ENCODE measurements around the gene STAM. TPM values are rescaled to one million over a fixed set of nuclear protein-coding genes. Genes with fewer than 3 reads are reported as not detected.
A peak's percentile ranks its signal among the peaks of the same experiment; 100 is the strongest.

The STAM gene
- total and polyA plus RNA-seq, 9 of the 15 experiments (the other 6 are each of a cell fraction or from before 2014, with no cell fraction given), result 13.8 to 33.5 (median 26.4) TPM

DNA sequence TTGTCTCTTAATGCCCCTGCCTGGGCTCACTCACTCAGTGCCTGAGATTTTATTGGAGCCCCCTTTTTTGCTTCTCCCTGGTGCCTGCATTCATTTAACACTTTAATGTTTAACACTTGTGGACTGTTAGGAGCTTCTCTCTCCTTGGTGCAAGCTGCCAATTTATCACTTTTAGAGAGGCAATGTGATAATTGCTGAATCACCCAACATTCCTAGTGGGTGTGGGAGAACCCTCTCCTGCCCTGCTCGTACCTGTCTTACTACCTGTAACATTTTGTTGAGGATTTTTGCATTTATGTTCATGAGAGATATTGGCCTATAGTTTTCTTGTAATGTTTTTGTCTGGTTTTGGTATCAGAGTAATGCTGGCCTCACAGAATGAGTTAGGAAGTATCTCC lies 13.2 kb downstream of the STAM start (continued):
- TF ChIP-seq ARID4B (CRISPR knock-in tag; IDR thresholded peaks at IDR 0.05) (no peak), ZC3H4 (CRISPR knock-in tag; IDR thresholded peaks at IDR 0.05; ENCODE audit: borderline replicate concordance) (no peak), ZNF23 (CRISPR knock-in tag; IDR thresholded peaks at IDR 0.05) (no peak), DLX4 (CRISPR knock-in tag; IDR thresholded peaks at IDR 0.05) (no peak), MAFG (tag; conservative IDR thresholded peaks at IDR 0.05) (peak; percentile 91), CBX8 (IDR thresholded peaks at IDR 0.05; ENCODE audit: borderline replicate concordance, extremely low read depth, low read depth, low read length, poor library complexity, severe bottlenecking) (no peak), GABPA (tag; conservative IDR thresholded peaks at IDR 0.05; ENCODE audit: low read depth) (no peak), NFIX (CRISPR knock-in tag; IDR thresholded peaks at IDR 0.05; ENCODE audit: low read depth) (no peak), PHF20 (IDR thresholded peaks at IDR 0.05; ENCODE audit: partially characterized antibody) (no peak), TFAM (CRISPR knock-in tag; conservative IDR thresholded peaks at IDR 0.05) (no peak), ARNT (IDR thresholded peaks at IDR 0.05) (no peak), ZNF133 (CRISPR knock-in tag; IDR thresholded peaks at IDR 0.05) (no peak), ZNF76 (CRISPR knock-in tag; IDR thresholded peaks at IDR 0.05; ENCODE audit: borderline replicate concordance) (no peak), HIVEP1 (CRISPR knock-in tag; IDR thresholded peaks at IDR 0.05) (no peak), TFE3 (CRISPR knock-in tag; IDR thresholded peaks at IDR 0.05) (no peak)
- TF ChIP-seq, protein P1, sequence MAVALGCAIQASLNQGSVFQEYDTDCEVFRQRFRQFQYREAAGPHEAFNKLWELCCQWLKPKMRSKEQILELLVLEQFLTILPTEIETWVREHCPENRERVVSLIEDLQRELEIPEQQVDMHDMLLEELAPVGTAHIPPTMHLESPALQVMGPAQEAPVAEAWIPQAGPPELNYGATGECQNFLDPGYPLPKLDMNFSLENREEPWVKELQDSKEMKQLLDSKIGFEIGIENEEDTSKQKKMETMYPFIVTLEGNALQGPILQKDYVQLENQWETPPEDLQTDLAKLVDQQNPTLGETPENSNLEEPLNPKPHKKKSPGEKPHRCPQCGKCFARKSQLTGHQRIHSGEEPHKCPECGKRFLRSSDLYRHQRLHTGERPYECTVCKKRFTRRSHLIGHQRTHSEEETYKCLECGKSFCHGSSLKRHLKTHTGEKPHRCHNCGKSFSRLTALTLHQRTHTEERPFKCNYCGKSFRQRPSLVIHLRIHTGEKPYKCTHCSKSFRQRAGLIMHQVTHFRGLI (CRISPR knock-in tag; IDR thresholded peaks at IDR 0.05), result no peak
